ENCODE data around the gene AKAP6. TPM values are rescaled to one million over a fixed set of nuclear protein-coding genes. Genes with fewer than 3 reads are reported as not detected.

Gene AKAP6
- total and polyA plus RNA-seq, 10 of the 15 experiments (the other 5 are each of a cell fraction or from before 2014, with no cell fraction given), result 0.35 to 5.9 (median 2.2) TPM

GRCh38 chr14:32784405-32784804, 455.3 kb downstream of the AKAP6 start (continued):
- TF ChIP-seq ZBTB33 (IDR thresholded peaks at IDR 0.05) (no peak), DPF2 (IDR thresholded peaks at IDR 0.05) (no peak), YBX1 (IDR thresholded peaks at IDR 0.05) (no peak), POLR2A (IDR thresholded peaks at IDR 0.05; ENCODE audit: low read depth, low read length) (no peak), CEBPZ (IDR thresholded peaks at IDR 0.05; ENCODE audit: low read depth, low read length) (no peak)

- DNase-seq (ENCODE audit: low read depth, low spot score) (no peak), FAIRE-seq (no peak), ATAC-seq (no peak)
- no peak overlapping the region for H3K27ac ChIP-seq (ENCODE audit: control insufficient read depth, insufficient read depth)
- ChIA-PET CTCF (no interaction called here), SMC1A (ENCODE audit: uncharacterized antibody, unreplicated experiment) (no interaction called here), POLR2A (no interaction called here), RAD21 (ENCODE audit: unreplicated experiment) (no interaction called here)
- WGBS (ENCODE audit: insufficient coverage, insufficient replicate concordance, low lambda C conversion rate, missing lambda C conversion rate), result 13% methylated on average over 4 of the region's 4 CpGs
- H3K9ac ChIP-seq (ENCODE audit: control insufficient read depth, insufficient read depth, low read length), result no peak overlapping the region
- intact Hi-C loops (cut with micrococcal nuclease; ENCODE audit: unreplicated experiment) (no loop called here), in situ Hi-C loops (cut with MboI) (no loop called here)
- H3K36me3 ChIP-seq (ENCODE audit: control insufficient read depth in 2 of 2, insufficient read depth in 2 of 2, low read length in 1 of 2), result no peaks in the 10 kb centered on the region
- no peaks in the 10 kb centered on the region for H3K27me3 ChIP-seq (replicated peaks in 1 of 2; ENCODE audit: control insufficient read depth in 2 of 2, insufficient read depth in 2 of 2, low read length in 1 of 2)
- no peak overlapping the region for H3K4me2 ChIP-seq (ENCODE audit: control insufficient read depth, insufficient read depth)
- no peak overlapping the region for H2AFZ ChIP-seq (ENCODE audit: control insufficient read depth, low read depth, low read length)
- no peaks in the 10 kb centered on the region for H3K4me1 ChIP-seq (ENCODE audit: control insufficient read depth, insufficient read depth, low read length)
- H4K20me1 ChIP-seq (ENCODE audit: control insufficient read depth, insufficient read depth), result no peaks in the 10 kb centered on the region
- no peaks in the 10 kb centered on the region for H3K79me2 ChIP-seq (ENCODE audit: control insufficient read depth, insufficient read depth, low read length)
- BruUV-seq (replicated peaks), result no TSS peak
- H3K9me3 ChIP-seq (replicated peaks; ENCODE audit: control insufficient read depth, insufficient read depth, low read length), result no peaks in the 10 kb centered on the region
- no peak overlapping the region for H3K4me3 ChIP-seq
- TF ChIP-seq JUND (IDR thresholded peaks at IDR 0.05; ENCODE audit: low read depth, low read length) (no peak), CBX3 (IDR thresholded peaks at IDR 0.05; ENCODE audit: borderline replicate concordance, low read depth) (no peak), RB1 (IDR thresholded peaks at IDR 0.05; ENCODE audit: borderline replicate concordance) (no peak), E2F4 (IDR thresholded peaks at IDR 0.05; ENCODE audit: low read depth, low read length) (no peak), CEBPZ (IDR thresholded peaks at IDR 0.05; ENCODE audit: low read depth, low read length) (no peak), CBX5 (IDR thresholded peaks at IDR 0.05; ENCODE audit: low read depth) (no peak), BACH1 (IDR thresholded peaks at IDR 0.05; ENCODE audit: borderline replicate concordance) (no peak), CEBPB (IDR thresholded peaks at IDR 0.05; ENCODE audit: borderline replicate concordance in 1 of 2, low read depth in 2 of 2, low read length in 2 of 2) (no peak), TARDBP (IDR thresholded peaks at IDR 0.05; ENCODE audit: borderline replicate concordance) (no peak), EED (IDR thresholded peaks at IDR 0.05; ENCODE audit: low read depth) (no peak), RAD51 (IDR thresholded peaks at IDR 0.05) (no peak)
These were observed 456.5 kb downstream of the AKAP6 start for GRCh38 chr14:32785585-32785984.
